ENCODE measurements around the gene EIF3D. TPM values are rescaled to one million over a fixed set of nuclear protein-coding genes. Genes with fewer than 3 reads are reported as not detected.

EIF3D gene
- total RNA-seq, 1 experiment from 2014 or later = 211 TPM

- no peaks in the 10 kb centered on the region for H3K36me3 ChIP-seq
- H3K4me3 ChIP-seq = no peak overlapping the region
- H3K4me1 ChIP-seq = peaks cover 14% of the 10 kb centered on the region
- H3K9me3 ChIP-seq (replicated peaks) = no peaks in the 10 kb centered on the region
- H3K27me3 ChIP-seq = no peaks in the 10 kb centered on the region
- H3K27ac ChIP-seq = no peak overlapping the region
- peak in 1 of 2 experiments; percentile 38 for DNase-seq
Observed at GRCh38 chr22:36562261-36562835, 33.4 kb upstream of the EIF3D start.

- no peaks in the 10 kb centered on the region for H3K36me3 ChIP-seq
Observed at GRCh38 chr22:36561291-36561811, 32.4 kb upstream of the EIF3D start.

GRCh38 chr22:36560001-36560400 lies 31.0 kb upstream of the EIF3D start:
- no peak overlapping the region for H3K4me3 ChIP-seq
- no peaks in the 10 kb centered on the region for H3K36me3 ChIP-seq
- DNase-seq = no peak
- H3K4me1 ChIP-seq = peaks cover 6% of the 10 kb centered on the region
- no peaks in the 10 kb centered on the region for H3K27me3 ChIP-seq
- no peak overlapping the region for H3K27ac ChIP-seq
- H3K9me3 ChIP-seq (replicated peaks) = no peaks in the 10 kb centered on the region

More at GRCh38 chr22:36561291-36561811, 32.4 kb upstream of the EIF3D start:
- H3K9me3 ChIP-seq (replicated peaks) = no peaks in the 10 kb centered on the region
- H3K27me3 ChIP-seq = no peaks in the 10 kb centered on the region
- DNase-seq = no peak
- peaks cover 14% of the 10 kb centered on the region for H3K4me1 ChIP-seq
- H3K4me3 ChIP-seq = no peak overlapping the region
- no peak overlapping the region for H3K27ac ChIP-seq

- DNase-seq = peak; percentile 36 to 58
- Histone ChIP-seq H3K4me1 (no peaks in the 10 kb centered on the region; the same call in 1 of the 2 replicates), H3K9me3 (replicated peaks) (no peaks in the 10 kb centered on the region), H3K36me3 (no peaks in the 10 kb centered on the region), H3K4me3 (no peak overlapping the region), H3K27me3 (no peaks in the 10 kb centered on the region; the same call in 1 of the 2 replicates), H3K27ac (no peak overlapping the region)
Observed at GRCh38 chr22:36554098-36554497, 25.1 kb upstream of the EIF3D start.

GRCh38 chr22:36552289-36552688 lies 23.3 kb upstream of the EIF3D start:
- no peak overlapping the region for H3K27ac ChIP-seq
- H3K4me3 ChIP-seq = no peak overlapping the region
- H3K9me3 ChIP-seq (replicated peaks) = no peaks in the 10 kb centered on the region
- peaks cover 3% of the 10 kb centered on the region; the same call in 1 of the 2 replicates for H3K27me3 ChIP-seq
- H3K36me3 ChIP-seq = no peaks in the 10 kb centered on the region
- no peak for DNase-seq
- no peaks in the 10 kb centered on the region; the same call in 1 of the 2 replicates for H3K4me1 ChIP-seq

- Histone ChIP-seq H3K4me1 (no peaks in the 10 kb centered on the region; the same call in 1 of the 2 replicates), H3K27ac (no peak overlapping the region), H3K27me3 (peaks cover 3% of the 10 kb centered on the region; the same call in 1 of the 2 replicates), H3K4me3 (no peak overlapping the region), H3K36me3 (no peaks in the 10 kb centered on the region), H3K9me3 (replicated peaks) (no peaks in the 10 kb centered on the region)
- no peak for DNase-seq
Observed at GRCh38 chr22:36550701-36551495, 21.9 kb upstream of the EIF3D start.

GRCh38 chr22:36549033-36549432 lies 20.1 kb upstream of the EIF3D start:
- DNase-seq = no peak
- Histone ChIP-seq H3K4me1 (no peaks in the 10 kb centered on the region), H3K36me3 (no peaks in the 10 kb centered on the region)

GRCh38 chr22:36548606-36549005 lies 19.6 kb upstream of the EIF3D start:
- Histone ChIP-seq H3K9me3 (replicated peaks) (no peaks in the 10 kb centered on the region), H3K36me3 (no peaks in the 10 kb centered on the region), H3K4me1 (no peaks in the 10 kb centered on the region), H3K27me3 (peaks cover 5% of the 10 kb centered on the region; the same call in 1 of the 2 replicates), H3K27ac (no peak overlapping the region), H3K4me3 (no peak overlapping the region)
- peak in 1 of 2 experiments; percentile 32 for DNase-seq

More at GRCh38 chr22:36549033-36549432, 20.1 kb upstream of the EIF3D start:
- Histone ChIP-seq H3K9me3 (replicated peaks) (no peaks in the 10 kb centered on the region), H3K4me3 (no peak overlapping the region), H3K27ac (no peak overlapping the region), H3K27me3 (peaks cover 5% of the 10 kb centered on the region; the same call in 1 of the 2 replicates)

- H3K4me1 ChIP-seq = peaks cover 3% of the 10 kb centered on the region; the same call in 1 of the 2 replicates
- no peaks in the 10 kb centered on the region for H3K36me3 ChIP-seq
- no peak overlapping the region for H3K27ac ChIP-seq
- no peak for DNase-seq
- no peaks in the 10 kb centered on the region for H3K9me3 ChIP-seq (replicated peaks)
- no peak overlapping the region for H3K4me3 ChIP-seq
- H3K27me3 ChIP-seq = peaks cover 5% of the 10 kb centered on the region; the same call in 1 of the 2 replicates
Observed at GRCh38 chr22:36546932-36547331, 18.0 kb upstream of the EIF3D start.

GRCh38 chr22:36546092-36546804 lies 17.3 kb upstream of the EIF3D start:
- Histone ChIP-seq H3K27ac (no peak overlapping the region), H3K27me3 (peaks cover 5% of the 10 kb centered on the region; the same call in 1 of the 2 replicates), H3K36me3 (no peaks in the 10 kb centered on the region), H3K4me1 (peaks cover 10% of the 10 kb centered on the region), H3K9me3 (replicated peaks) (no peaks in the 10 kb centered on the region), H3K4me3 (no peak overlapping the region)
- DNase-seq = peak; percentile 59 to 66

- no peaks in the 10 kb centered on the region for H3K36me3 ChIP-seq
- no peak overlapping the region for H3K27ac ChIP-seq
- no peaks in the 10 kb centered on the region for H3K9me3 ChIP-seq (replicated peaks)
- no peak for DNase-seq
- peaks cover 17% of the 10 kb centered on the region for H3K4me1 ChIP-seq
- peaks cover 5% of the 10 kb centered on the region; the same call in 1 of the 2 replicates for H3K27me3 ChIP-seq
- H3K4me3 ChIP-seq = no peak overlapping the region
Observed at GRCh38 chr22:36544107-36544620, 15.2 kb upstream of the EIF3D start.

GRCh38 chr22:36541831-36542411 lies 13.0 kb upstream of the EIF3D start:
- H3K27me3 ChIP-seq = 0 out of 2 replicates have a peak, but pooled peaks cover 3% of the 10 kb centered on the region
- peaks cover 22% of the 10 kb centered on the region for H3K4me1 ChIP-seq
- no peak overlapping the region for H3K4me3 ChIP-seq
- H3K36me3 ChIP-seq = no peaks in the 10 kb centered on the region
- no peaks in the 10 kb centered on the region for H3K9me3 ChIP-seq (replicated peaks)
- DNase-seq = peak in 1 of 2 experiments; percentile 37
- no peak overlapping the region; the same call in 1 of the 2 replicates for H3K27ac ChIP-seq

GRCh38 chr22:36540867-36541642 lies 12.1 kb upstream of the EIF3D start:
- H3K36me3 ChIP-seq = no peaks in the 10 kb centered on the region
- no peak overlapping the region for H3K4me3 ChIP-seq
- 0 out of 2 replicates have a peak, but pooled peaks cover 3% of the 10 kb centered on the region for H3K27me3 ChIP-seq
- H3K27ac ChIP-seq = no peak overlapping the region; the same call in 1 of the 2 replicates
- peaks cover 23% of the 10 kb centered on the region for H3K4me1 ChIP-seq
- peak; percentile 51 to 59 for DNase-seq
- no peaks in the 10 kb centered on the region for H3K9me3 ChIP-seq (replicated peaks)

Measured in SJCRH30 (cell line).